A673 (cell line): ENCODE results near the gene USP34.

ENCODE experiments used
- CTCF ChIP-seq: fragments of 300-800, 200-600 bp; sonication (generic); conservative IDR thresholded peaks from 2 replicates; pipeline ENCODE4 v1.5.1; 2017; ENCODE audit warnings: low read depth, mild to moderate bottlenecking, antibody characterized with exemption, low read length, moderate library complexity, mixed read lengths
- EZH2 ChIP-seq: fragments of 200-600 bp; sonication (generic); IDR thresholded peaks from 2 replicates; pipeline ENCODE4 v1.6.1; 2017; ENCODE audit warnings: borderline replicate concordance, low read depth, mild to moderate bottlenecking, mixed read lengths, antibody characterized with exemption, low read length; ENCODE audit not compliant: poor library complexity, severe bottlenecking

- TF ChIP-seq EZH2 (no peak), CTCF (no peak)
Measured at GRCh38 chr2:61436092-61436491, 34.8 kb downstream of the USP34 start.
